ENCODE data around the gene CAPS2.
"Not testable (repeated sequence)": the region's sequence is repeated elsewhere in the genome, so short reads cannot be mapped to it uniquely, and the experiment has no call there.

CAPS2 gene

GRCh38 chr12:75329918-75330826, at the start of gene CAPS2:
TSS of gene CAPS2 (minus strand) at chr12:75330324. CDS start at chr12:75326498, 3,826 bp downstream.
- DNase-seq (ENCODE audit: low spot score): peak; percentile 63

- no peak for DNase-seq (ENCODE audit: low spot score)
Observed at GRCh38 chr12:75378354-75378753, 48.2 kb upstream of the CAPS2 start.

- DNase-seq (ENCODE audit: low spot score): no peak
Observed at GRCh38 chr12:75374971-75375370, 44.8 kb upstream of the CAPS2 start.

GRCh38 chr12:75366629-75367028, 36.5 kb upstream of the CAPS2 start:
- DNase-seq (ENCODE audit: low spot score): no peak

- DNase-seq (ENCODE audit: low spot score): no peak
Observed at GRCh38 chr12:75364919-75365318, 34.8 kb upstream of the CAPS2 start.

- DNase-seq (ENCODE audit: low spot score): no peak
Observed at GRCh38 chr12:75361408-75361807, 31.3 kb upstream of the CAPS2 start.

GRCh38 chr12:75360920-75361319, 30.8 kb upstream of the CAPS2 start:
- DNase-seq (ENCODE audit: low spot score): no peak

- DNase-seq (ENCODE audit: low spot score): no peak
Observed at GRCh38 chr12:75354011-75354410, 23.9 kb upstream of the CAPS2 start.

- DNase-seq (ENCODE audit: low spot score): no peak
Observed at GRCh38 chr12:75350413-75350812, 20.3 kb upstream of the CAPS2 start.

GRCh38 chr12:75349946-75350345, 19.8 kb upstream of the CAPS2 start:
- no peak for DNase-seq (ENCODE audit: low spot score)

- DNase-seq (ENCODE audit: low spot score): not testable (repeated sequence)
Observed at GRCh38 chr12:75346215-75346614, 16.1 kb upstream of the CAPS2 start.

- no peak for DNase-seq (ENCODE audit: low spot score)
Observed at GRCh38 chr12:75345531-75345930, 15.4 kb upstream of the CAPS2 start.

GRCh38 chr12:75341873-75342272, 11.7 kb upstream of the CAPS2 start:
- DNase-seq (ENCODE audit: low spot score): no peak

- no peak for DNase-seq (ENCODE audit: low spot score)
Observed at GRCh38 chr12:75337905-75338304, 7.8 kb upstream of the CAPS2 start.

GRCh38 chr12:75334384-75335030, 4.4 kb upstream of the CAPS2 start, which contains the start of gene GLIPR1L1:
TSS of gene GLIPR1L1 (plus strand) at chr12:75334670. CDS start at chr12:75334729, 59 bp downstream.
- peak; percentile 83 for DNase-seq (ENCODE audit: low spot score)

GRCh38 chr12:75327642-75328041, 2.5 kb downstream of the CAPS2 start:
- DNase-seq (ENCODE audit: low spot score): no peak

- no peak for DNase-seq (ENCODE audit: low spot score)
Observed at GRCh38 chr12:75323663-75324062, 6.5 kb downstream of the CAPS2 start.

GRCh38 chr12:75322464-75322863, 7.7 kb downstream of the CAPS2 start:
- DNase-seq (ENCODE audit: low spot score): no peak

- DNase-seq (ENCODE audit: low spot score): no peak
Observed at GRCh38 chr12:75317784-75318183, 12.3 kb downstream of the CAPS2 start.

- no peak for DNase-seq (ENCODE audit: low spot score)
Observed at GRCh38 chr12:75315518-75315917, 14.6 kb downstream of the CAPS2 start.

GRCh38 chr12:75311369-75311768, 18.8 kb downstream of the CAPS2 start:
- no peak for DNase-seq (ENCODE audit: low spot score)

- no peak for DNase-seq (ENCODE audit: low spot score)
Observed at GRCh38 chr12:75308279-75308678, 21.8 kb downstream of the CAPS2 start.

All from kidney capillary endothelial cell (primary cell).